ENCODE data around the gene NF2. TPM values are rescaled to one million over a fixed set of nuclear protein-coding genes. Genes with fewer than 3 reads are reported as not detected.
"Not testable (repeated sequence)": the region's sequence is repeated elsewhere in the genome, so short reads cannot be mapped to it uniquely, and the experiment has no call there.

Gene NF2
- 32.3 TPM for polyA plus RNA-seq (ENCODE audit: insufficient read length)
- long read RNA-seq, donor 1, full-length matches to known transcripts: 6 of 6 reads
- long read RNA-seq, donor 1, partial matches to known transcripts: 0 of 6 reads
- long read RNA-seq, donor 1, other reads (novel, unspliced or antisense): 0 of 6 reads
- long read RNA-seq, donor 2, full-length matches to known transcripts: 4 of 4 reads
- long read RNA-seq, donor 2, partial matches to known transcripts: 0 of 4 reads
- long read RNA-seq, donor 2, other reads (novel, unspliced or antisense): 0 of 4 reads
- long read RNA-seq, donor 3, partial matches to known transcripts: 5 of 5 reads
- long read RNA-seq, donor 3, other reads (novel, unspliced or antisense): 0 of 5 reads
- long read RNA-seq, donor 4: 0 reads
- long read RNA-seq, donor 5, full-length matches to known transcripts: 5 of 5 reads
- long read RNA-seq, donor 5, partial matches to known transcripts: 0 of 5 reads
- long read RNA-seq, donor 5, other reads (novel, unspliced or antisense): 0 of 5 reads
- long read RNA-seq, donor 6, full-length matches to known transcripts: 4 of 4 reads
- long read RNA-seq, donor 6, partial matches to known transcripts: 0 of 4 reads
- long read RNA-seq, donor 6, other reads (novel, unspliced or antisense): 0 of 4 reads
- long read RNA-seq, donor 7, full-length matches to known transcripts: 8 of 8 reads
- long read RNA-seq, donor 7, partial matches to known transcripts: 0 of 8 reads
- long read RNA-seq, donor 7, other reads (novel, unspliced or antisense): 0 of 8 reads
- long read RNA-seq, donor 8: 0 reads

DNA sequence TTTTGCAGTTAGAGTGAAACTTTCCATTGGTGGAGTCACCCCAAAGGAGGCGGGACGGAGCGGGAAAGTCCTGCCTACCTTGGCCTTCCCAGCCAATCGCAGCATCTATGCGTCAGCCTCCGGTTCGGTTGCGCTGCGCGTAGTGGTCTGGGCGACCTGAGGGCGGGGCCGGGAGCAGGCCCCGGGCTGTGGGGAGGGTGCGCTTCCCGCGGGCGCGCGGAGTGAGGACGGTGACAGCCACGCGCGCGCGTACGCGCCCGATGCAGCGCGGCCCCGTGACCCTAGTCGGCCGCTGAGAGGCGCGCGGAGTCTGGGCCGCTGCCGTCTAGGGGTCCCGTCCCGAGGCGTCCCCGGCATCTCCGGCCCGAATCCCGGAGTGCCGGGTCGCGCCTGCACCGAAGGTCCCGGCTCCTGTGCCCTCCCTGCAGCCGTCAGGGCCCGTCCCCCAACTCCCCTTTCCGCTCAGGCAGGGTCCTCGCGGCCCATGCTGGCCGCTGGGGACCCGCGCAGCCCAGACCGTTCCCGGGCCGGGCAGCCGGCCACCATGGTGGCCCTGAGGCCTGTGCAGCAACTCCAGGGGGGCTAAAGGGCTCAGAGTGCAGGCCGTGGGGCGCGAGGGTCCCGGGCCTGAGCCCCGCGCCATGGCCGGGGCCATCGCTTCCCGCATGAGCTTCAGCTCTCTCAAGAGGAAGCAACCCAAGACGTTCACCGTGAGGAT lies at the start of gene NF2:
Gene NF2, plus strand, starts transcription at position 276 of the 718 bp plus-strand sequence. Its CDS starts 366 bp downstream, at position 642.
- peak; percentile 100 for DNase-seq

- DNase-seq: peak; percentile 11
Observed at GRCh38 chr22:29555065-29555644, 48.3 kb upstream of the NF2 start.

DNA sequence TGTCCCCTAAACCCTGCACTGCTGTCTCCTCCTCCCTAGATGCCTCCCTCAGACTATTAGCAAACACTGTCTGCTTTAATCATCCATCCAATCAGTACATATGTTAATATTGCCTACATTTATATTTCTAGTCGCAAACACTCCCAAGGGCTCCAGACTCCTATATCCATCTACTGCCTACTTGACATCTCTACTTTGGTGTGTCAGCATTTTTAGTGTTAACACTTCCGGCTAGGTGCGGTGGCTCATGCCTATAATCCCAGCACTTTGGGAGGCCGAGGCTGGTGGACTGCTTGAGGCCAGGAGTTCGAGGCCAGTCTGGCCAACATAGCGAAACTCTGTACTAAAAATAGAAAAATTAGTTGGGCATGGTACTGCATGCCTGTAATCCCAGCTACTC lies 44.4 kb upstream of the NF2 start:
- no peak for DNase-seq

DNA sequence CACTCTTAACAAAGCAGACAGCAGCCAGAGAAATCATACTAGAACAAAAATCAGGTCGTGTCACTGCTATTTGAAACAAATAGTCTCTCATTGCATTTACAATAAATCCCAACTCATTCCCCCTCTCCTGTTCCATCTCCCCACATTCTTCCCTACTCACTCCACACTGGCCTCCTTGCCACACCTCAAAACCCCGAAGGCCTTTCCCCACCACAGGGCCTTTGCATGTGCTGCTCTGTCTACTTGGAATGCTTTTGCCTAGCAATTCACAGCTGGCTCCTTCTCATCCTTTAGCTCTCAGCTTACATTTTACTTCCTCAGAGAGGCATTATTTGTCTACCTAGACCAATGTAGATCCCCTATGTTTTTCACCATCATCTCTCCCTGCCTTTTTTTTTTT lies 43.6 kb upstream of the NF2 start:
- no peak for DNase-seq

DNA sequence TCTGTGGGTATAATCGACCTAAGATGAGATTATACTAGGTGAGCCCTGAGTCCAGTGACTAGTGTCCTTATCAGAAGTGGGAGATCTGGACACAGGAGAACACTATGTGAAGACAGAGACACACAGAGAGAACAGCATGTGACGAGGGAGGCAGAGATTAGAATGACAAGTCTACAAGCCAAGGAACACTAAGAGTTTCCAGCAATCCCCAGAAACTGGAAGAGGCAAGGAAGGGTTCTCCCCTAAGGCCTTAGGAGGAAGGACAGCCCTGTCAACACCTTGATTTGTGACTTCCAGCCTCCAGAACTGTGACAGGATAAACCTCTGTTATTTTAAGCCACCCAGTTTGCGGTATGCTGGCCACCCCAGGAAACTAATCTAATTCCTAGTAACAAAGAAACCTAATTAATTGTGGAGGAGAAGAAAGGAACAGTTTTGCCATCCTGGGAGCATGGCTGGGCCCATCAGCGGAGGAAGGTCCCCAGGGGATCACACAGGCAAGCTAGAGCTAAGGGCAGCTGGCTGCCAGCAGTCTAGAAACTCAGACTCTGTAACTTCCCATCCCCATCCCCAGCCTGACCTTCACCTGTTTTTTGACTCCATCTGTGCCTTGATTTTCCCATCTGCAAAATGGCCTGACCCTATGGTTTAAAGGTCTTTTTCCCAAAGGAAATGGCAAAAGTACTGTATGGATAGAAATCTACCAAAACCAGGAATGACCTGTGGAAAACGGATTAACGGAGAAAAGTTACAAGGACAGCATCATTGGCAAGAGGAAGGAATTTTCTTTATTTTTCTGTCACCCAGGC lies 39.6 kb upstream of the NF2 start:
- DNase-seq: no peak

- DNase-seq: not testable (repeated sequence)
Observed at GRCh38 chr22:29566513-29566912, 36.9 kb upstream of the NF2 start.

DNA sequence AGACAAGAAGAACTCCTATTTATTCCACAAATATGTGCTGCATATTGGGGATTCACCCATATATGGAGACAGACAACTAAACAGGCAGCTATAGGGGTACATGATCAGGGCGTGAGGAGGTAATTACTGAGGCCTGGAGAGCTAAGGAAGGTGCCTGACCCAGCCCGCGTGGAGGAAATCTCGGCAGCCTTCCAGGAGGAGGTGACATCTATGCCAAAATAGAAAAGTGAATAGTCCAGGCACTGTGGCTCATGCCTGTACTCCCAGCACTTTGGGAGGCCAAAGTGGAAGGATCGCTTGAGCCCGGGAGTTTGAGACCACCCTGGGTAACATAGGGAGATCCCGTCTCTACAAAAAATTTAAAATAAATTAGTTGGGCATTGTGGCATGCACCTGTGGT lies 36.1 kb upstream of the NF2 start:
- no peak for DNase-seq

DNA sequence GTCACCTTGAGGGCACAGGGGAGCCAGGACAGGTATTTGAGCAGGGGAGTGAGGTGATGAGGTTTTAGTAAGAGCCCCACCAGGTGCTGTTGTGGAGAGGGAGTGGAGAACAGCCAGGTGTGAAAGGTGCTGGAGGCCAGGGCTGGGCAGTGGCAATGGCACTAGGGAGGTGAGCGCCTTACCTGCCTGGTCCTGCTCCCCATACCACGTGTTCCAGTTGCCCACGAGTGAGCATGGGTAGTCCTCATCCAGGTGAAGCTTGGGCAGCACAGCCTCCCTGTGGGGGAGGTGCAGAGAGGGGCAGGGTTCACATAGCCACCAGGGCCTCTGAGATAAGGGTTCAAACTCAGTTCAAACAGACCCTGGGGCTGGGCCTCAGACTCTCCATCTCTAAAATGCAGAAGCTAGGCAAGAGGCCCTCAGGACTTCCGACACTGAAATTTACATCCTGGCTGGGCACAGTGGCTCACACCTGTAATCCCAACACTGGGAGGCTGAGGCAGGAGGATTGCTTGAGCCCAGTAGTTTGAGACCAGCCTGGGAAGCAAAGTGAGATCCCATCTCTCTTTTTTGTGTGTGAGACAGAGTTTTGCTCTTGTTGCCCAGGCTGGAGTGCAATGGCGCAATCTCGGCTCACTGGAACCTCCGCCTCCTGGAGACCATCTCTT lies 34.3 kb upstream of the NF2 start:
- DNase-seq: no peak

- no peak for DNase-seq
Observed at GRCh38 chr22:29570456-29570855, 33.0 kb upstream of the NF2 start.

GRCh38 chr22:29570912-29571549 lies 32.4 kb upstream of the NF2 start:
- no peak for DNase-seq

- DNase-seq: no peak
Observed at GRCh38 chr22:29574762-29575450, 28.5 kb upstream of the NF2 start.

DNA sequence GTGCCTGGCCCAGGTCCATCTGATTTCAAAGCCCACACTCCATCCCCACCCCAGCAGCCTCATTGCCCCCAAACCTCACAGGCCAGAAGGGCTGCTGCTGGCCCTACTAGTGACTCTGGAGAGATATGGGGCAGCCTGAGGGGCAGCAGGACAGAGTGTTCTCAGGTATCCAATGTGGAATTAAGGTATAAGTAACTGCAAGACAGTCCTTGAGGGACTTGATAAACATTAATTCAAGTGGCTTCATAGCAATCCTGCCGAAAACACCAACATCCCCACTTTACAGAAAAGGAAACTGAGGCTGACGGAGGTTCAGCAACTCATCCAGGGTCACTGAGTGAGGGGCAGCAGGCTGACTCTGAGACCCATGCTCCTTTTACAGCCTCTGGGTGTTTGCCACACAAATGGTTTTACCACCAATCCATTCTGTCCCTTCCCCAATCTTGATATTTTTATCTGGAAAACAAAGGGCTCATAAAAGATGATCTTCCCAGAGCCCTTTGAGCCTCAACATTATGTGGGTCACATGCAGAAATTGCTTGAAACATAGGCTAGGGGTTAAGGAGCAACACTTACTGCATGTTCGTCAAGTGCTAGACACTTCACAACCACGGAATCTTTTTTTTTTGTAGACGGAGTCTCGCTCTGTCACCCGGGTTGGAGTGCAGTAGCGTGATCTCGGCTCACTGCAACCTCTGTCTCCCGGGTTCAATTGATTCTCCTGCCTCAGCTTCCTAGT lies 24.8 kb upstream of the NF2 start:
- no peak for DNase-seq

GRCh38 chr22:29580200-29580810 lies 23.1 kb upstream of the NF2 start:
- no peak for DNase-seq

- no peak for DNase-seq
Observed at GRCh38 chr22:29581799-29582198, 21.6 kb upstream of the NF2 start.

DNA sequence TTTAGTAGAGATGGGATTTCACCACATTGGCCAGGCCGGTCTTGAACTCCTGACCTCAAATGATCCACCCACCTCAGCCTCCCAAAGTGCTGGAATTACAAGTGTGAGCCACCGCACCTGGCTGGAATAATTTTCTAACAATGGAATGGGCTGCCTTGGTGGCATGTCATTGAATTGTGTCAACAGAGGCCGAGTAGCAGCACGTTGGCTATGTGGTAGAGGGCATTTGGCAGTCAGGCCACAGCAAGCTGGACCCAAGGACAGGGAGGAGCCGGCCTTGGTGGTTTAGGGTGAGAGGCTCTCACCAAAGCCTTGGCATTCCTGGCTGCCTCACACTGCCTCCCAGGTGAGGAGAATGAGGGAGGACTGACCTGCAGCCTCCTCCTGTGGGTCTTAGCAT lies 18.5 kb upstream of the NF2 start:
- DNase-seq: no peak

DNA sequence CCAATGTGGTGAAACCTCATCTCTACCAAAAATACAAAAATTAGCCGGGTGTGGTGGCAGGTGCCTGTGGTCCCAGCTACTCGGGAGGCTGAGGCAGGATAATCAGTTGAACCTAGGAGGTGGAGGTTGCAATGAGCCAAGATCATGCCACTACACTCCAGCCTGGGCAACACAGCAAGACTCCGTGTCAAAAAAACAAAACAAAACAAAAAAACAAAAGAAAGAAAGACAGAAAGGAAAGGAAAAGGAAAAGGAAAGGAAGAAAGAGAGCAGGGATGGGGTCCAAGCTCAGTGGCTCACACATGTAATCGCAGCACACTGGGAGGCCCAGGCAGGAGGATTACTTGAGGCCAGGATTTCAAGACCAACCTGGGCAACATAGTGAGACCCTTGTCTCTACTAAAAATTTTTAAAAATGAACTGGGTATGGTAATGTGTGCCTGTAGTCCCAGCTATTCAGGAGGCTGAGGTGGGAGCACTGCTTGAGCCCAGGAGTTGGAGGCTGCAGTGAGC lies 17.2 kb upstream of the NF2 start:
- not testable (repeated sequence) for DNase-seq

GRCh38 chr22:29587938-29588699 lies 15.3 kb upstream of the NF2 start:
- DNase-seq: no peak
